ENCODE data around the gene LZTR1.
A peak's percentile ranks its signal among the peaks of the same experiment; 100 is the strongest.
"Not testable (repeated sequence)": the region's sequence is repeated elsewhere in the genome, so short reads cannot be mapped to it uniquely, and the experiment has no call there.

Gene LZTR1

DNA sequence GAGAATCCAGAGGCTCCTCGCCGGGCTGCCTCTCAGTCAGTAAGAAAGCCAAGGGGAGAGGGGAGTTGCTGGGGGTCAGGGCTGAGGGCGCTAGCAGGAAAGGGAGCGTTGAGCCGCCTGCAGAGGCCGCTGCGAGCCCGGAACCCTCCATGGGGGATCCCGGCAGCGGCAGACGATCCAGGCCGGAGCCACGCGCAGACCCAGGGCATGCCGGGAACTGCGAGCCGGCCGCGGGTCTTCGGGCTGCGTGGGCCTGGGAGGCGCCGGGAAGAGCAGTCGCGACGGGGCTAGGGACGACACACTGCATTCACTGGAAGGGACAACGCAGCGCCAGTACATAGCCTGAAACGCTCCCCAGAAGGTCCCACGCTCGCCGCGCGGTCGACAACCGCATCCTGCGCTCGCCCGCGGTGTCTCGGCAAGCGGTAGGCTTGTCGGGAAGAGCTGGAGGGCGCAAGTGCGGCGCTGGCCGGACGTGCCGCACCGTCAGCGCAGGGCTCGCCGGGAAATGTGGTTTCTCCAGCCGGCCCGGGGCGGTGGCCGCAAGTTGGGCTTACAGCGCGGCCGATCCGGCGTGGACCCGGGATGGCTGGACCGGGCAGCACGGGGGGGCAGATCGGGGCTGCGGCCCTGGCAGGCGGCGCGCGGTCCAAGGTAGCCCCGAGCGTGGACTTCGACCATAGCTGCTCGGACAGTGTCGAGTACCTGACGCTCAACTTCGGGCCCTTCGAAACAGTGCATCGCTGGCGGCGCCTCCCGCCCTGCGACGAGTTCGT lies at the start of gene LZTR1:
Gene LZTR1, plus strand, starts transcription at position 511 of the 776 bp plus-strand sequence. Its CDS starts 75 bp downstream, at position 586.
- peak; percentile 53 for DNase-seq

DNA sequence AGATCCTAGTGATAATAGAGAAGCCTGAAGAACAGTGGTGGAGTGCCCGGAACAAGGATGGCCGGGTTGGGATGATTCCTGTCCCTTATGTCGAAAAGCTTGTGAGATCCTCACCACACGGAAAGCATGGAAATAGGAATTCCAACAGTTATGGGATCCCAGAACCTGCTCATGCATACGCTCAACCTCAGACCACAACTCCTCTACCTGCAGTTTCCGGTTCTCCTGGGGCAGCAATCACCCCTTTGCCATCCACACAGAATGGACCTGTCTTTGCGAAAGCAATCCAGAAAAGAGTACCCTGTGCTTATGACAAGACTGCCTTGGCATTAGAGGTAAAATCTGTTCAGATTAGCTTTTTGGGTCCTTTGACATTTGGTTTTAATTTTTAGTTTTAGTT lies 48.2 kb upstream of the LZTR1 start:
- DNase-seq = no peak

DNA sequence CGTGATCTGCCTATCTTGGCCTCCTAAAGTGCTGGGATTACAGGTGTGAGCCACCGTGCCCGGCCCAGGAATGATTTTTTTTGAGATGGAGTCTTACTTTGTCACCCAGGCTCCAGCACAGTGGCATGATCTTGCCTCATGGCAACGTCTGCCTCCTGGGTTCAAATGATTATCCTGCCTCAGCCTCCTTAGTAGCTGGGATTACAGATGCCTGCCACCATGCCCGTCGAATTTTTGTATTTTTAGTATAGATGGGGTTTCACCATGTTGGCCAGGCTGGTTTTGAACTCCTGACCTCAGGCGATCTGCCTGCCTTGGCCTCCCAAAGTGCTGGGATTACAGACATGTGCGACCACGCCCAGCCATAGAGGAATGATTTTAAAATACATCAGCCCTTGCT lies 47.0 kb upstream of the LZTR1 start:
- DNase-seq = not testable (repeated sequence)

DNA sequence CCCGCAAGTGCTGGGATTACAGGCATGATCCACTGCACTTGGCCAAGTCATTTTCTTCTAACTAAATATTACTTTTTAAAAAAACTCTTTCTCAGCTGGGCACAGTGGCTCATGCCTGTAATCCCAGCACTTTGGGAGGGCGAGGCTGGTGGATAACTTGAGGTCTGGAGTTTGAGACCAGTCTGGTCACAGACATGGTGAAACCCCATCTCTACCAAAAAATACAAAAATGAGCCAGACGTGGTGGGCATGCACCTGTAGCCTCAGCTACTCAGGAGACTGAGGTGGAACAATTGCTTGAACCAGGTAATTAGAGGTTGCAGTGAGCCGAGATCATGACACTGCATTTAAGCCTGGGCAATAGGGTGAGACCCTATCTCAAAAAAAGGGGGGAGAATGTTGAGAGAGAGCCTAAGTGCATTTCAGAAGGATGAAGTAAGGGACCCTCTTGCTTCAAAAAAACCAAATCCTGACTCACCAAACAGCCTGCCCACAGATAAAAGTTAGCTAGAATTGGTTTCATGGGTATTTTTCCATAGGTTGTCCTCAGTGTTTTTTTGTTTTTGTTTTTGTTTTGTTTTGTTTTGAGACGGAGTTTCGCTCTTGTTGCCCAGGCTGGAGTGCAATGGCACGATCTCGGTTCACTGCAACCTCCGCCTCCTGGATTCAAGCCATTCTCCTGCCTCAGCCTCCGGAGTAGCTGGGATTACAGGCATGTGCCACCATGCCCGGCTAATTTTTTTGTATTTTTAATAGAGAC lies 46.1 kb upstream of the LZTR1 start:
- not testable (repeated sequence) for DNase-seq

DNA sequence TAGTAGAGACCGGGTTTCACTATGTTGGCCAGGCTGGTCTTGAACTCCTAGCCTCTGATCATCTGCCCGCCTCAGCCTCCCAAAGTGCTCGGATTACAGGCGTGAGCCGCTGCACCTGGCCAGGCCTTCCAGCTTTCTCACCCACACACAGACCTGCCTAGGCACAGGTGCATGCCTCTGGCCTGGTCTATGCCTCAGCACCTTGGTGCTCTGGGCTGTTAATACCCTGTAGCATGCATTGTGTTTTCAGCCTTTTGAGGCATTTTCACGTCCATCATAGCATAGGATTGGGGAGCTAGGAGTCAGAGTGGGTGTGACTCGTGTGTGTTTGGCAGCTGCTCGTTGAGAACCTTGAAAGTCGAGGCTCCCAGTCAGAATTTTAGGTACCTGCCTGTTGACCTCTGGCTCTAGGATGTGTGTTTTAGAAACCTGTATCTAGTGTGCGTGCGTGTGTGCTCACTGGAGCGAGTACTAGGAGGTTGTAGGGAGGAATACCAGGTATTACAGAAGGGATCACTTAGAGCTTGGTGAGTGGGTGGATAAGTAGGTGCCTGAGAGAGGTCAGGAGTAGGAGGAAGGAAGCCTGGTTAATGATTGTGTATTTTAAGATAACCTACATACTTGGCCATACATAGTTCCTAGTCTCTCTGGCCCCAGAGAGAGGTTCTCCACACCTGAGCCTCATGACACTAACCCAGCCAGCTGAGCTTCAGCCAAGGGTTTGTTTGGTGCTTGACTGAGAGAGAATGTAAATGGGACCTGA lies 44.9 kb upstream of the LZTR1 start:
- no peak for DNase-seq

DNA sequence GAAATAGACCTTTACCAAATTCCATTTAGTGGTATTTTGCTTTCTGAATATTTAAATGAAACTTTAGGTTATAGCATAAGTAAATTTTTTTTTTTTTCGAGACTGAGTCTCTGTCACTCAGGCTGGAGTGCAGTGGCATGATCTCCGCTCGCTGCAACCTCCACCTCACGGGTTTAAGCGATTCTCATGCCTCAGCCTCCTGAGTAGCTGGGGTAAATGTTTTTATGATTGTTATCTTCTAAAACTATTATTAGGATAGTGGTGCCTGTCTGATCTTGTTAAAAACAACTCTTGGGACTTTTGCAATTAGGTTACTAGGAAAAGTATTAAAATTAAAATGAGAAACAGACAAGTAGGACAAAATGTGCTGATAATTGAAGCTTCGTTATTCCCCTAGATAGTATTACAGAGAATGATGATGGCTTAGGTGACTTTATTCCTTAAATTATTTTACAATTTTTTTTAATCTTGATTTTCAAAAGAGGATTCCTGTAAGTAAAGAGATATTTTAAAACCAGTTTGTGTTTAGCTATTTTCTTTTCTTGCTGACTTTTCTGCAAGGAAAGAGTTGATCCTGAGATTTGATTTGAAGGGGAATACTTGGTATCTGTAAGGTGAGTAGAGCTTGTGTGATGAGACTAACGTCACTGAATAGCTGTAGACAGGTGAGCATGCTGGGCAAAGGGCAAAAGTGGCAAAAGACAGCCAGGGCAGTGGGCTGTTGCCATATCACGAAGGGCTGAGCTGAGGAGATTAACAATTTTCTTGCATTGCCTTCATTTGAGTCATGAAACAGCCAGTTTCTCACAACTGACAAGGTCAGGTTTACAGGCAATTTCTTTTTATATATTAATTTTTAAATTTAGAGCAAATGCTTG lies 44.1 kb upstream of the LZTR1 start:
- DNase-seq = no peak

DNA sequence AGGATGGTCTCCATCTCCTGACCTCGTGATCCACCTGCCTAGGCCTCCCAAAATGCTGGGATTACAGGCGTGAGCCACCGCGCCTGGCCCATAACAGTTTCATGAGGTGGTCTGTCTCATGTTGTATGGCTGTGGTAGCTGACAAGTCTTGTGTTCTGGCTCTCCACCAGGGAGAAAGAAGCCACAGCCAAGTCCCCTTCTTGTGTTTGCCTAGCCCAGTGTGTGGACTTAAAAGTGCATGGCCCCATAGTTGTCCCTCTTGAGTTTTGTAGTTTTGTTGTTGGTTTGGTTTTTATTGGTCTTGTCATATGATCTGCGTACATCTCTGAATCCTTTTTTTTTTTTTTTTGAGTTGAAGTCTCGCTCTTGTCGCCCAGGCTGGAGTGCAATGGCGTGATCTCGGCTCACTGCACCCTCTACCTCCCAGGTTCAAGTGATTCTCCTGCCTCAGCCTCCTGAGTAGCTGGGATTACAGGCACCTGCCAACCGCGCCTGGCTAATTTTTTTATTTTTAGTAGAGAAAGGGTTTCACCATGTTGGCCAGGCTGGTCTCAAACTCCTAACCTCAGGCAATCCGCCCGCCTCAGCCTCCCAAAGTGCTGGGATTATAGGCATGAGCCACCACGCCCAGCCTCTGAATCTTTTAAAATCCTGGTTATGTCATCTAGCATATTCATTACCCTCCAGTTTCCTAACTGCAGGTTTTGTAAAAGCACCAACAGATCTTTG lies 42.5 kb upstream of the LZTR1 start:
- DNase-seq = not testable (repeated sequence)

DNA sequence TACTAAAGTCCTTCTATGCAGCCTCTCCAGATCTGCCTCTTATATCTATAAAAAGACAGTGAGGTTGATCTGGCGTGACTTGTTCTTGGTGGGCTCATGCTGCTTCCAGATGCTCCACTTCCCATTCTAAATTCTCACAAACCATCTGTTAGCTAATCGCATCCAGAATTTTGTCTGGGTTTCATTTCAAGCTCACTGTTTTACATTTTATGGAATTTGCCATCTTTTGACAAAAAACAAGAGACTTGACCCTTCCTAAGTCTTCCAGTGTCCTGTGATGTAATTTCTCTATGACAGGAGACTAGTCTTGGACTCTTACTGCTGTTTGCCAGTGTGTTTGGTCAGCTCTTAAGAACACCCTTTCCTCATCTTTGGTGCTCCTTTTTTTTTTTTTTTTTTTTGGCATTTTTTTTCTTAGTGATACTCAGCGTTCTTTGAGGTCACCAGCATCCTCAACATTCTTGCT lies 41.9 kb upstream of the LZTR1 start:
- no peak for DNase-seq

DNA sequence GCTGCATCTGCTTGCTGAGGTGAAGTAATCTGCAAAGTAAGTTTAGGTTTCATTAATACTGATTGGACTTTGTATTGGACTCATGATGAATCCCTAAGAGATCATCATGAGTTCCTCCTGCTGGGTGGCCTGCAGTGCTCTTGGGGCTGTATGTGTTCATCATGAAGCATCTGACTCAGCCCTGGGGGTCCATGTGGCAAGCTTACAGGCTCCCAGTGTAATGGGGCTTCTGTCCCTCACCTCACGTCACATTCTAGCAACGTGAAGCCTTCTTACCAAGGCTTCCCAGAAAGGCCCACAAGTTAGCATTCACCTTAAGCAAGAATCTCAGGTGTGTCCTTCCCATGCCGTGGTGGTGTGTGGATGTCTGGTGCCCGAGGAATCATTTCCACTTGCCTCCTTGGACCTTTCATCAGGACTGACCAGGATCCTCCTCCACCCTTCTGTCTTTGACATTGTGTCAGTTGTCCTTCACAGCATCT lies 41.2 kb upstream of the LZTR1 start:
- no peak for DNase-seq

DNA sequence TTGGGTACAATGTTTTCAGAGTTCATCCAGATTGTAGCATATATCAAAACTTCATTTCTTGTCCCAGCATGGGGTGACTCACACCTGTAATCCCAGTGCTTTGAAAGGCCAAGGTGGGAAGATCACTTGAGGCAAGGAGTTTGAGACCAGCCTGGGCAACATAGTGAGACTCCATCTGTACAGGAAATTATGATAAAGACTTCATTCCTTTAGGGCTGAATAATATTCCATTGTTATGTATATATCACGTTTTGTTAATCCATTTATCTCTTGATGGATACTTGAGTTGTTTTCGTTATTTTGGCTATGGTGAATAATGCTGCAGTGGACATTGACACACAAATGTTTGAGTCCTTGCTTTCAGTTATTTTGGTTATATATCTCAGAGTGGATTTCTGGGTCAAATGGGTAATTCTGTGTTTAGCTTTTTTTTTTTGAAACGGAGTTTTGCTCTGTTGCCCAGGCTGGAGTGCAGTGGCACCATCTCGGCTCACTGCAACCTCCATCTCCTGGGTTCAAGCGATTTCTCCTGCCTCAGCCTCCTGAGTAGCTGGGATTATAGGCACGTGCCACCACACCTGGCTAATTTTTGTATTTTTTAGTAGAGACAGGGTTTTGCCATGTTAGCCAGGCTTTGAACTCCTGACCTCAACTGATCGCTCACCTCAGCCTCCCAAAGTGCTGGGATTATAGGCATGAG lies 39.7 kb upstream of the LZTR1 start:
- not testable (repeated sequence) for DNase-seq

DNA sequence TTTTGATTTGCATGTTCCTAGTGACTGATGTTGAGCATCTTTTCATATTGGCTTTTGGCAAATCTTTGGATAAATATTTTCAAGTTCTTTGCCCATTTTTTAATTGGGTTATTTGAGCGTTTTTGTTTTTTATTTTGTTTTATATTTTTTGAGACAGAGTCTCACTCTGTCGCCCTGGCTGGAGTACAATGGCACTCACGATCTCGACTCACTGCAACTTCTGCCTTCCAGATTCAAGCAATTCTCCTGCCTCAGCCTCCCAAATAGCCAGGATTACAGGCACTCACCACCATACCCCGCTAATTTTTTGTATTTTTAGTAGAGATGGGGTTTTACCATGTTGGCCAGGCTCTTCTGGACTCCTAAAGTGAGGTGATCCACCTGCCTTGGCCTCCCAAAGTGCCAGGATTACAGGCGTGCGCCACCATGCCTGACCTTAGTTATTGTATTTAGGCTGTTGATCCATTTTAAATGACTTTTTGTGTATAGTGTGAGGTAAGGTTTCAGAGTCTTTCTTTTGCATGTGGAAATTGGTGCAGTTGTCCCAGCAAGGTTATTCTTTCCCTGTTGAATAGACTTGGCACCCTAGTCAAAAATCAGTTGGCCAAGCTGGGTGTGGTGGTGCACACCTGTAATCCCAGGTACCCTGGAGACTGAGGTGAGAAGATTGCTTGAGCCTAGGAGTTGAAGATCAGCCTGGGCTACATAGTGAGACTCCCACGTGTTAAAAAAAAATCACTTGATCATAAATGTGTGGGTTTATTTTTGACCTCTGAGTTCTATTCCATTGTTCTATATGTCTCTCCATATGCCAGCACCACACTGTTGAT lies 38.8 kb upstream of the LZTR1 start:
- DNase-seq = no peak

DNA sequence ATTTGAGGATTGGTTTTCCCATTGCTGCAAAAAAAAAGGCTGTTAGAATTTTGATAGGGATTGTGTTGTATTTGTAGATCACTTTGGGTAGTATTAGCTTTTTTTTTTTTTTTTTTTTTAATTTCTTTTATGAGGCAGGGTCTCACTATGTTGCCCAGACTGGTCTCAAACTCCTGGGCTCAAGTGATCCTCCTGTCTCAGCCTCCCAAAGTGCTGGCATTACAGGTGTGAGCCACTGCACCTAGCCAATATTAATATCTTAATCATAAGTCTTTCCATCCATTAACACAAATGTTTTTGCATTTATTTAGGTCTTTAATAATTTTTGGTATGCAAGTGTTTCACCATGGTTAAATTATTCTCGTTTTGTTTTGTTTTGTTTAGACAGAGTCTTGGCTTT lies 38.1 kb upstream of the LZTR1 start:
- DNase-seq = no peak

DNA sequence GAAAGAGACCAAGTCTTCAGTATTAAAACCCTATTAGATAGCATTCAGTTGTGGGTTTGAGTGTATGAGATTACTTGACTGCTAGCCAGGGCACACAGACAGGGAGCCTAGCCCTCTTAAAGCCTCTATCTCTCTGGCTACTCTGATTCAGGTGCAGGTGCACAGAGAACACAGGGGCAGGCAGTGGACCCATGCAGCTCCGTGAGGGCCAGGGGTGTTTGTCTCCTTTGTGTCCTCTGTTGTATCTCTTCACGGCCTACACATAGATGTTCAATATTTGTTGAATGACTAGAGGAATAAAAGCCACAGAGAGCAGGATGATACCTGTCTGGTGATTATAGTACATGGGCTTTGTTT lies 36.5 kb upstream of the LZTR1 start:
- no peak for DNase-seq

DNA sequence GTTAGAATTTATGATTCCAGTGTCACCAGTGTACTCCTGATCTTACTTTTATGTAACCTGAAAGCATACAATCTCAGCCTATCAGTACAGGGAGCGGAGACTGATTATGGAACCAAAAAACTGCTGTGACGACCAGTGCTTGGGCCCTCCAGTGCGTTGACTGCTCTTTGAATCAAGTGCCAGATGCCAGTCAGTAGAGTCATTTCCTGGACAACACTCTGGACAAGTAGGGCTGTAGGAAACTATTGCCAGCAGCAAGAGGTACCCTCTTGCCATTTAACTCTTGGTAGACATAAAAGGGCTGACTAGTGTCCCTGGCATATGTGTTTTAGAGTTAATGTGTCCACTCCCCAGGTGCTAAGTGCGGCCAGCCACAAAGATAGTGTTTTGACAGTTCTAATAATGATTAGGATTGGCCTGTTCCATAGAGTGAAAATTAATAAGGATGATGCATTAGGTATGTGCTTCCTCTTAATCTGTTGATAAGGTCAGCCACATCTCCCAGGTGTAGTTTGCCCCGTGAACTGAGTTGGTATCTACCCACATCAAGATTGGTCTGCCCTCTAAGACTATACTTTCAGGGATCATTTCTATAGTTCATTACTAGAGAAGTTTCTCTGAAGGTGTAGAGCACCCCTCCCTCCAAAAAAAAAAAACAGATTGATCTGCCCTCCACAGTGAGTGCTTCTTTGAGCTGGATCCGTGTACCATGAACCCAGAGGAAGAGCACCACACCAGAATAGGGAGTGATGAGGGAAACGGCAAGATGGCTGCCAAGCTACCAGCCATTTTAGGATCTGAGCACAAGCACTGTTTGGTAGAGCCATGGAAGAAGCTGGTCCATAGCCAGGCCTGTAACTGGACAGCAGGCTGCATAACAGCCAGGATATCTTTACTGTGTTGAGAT lies 35.8 kb upstream of the LZTR1 start:
- DNase-seq = no peak

DNA sequence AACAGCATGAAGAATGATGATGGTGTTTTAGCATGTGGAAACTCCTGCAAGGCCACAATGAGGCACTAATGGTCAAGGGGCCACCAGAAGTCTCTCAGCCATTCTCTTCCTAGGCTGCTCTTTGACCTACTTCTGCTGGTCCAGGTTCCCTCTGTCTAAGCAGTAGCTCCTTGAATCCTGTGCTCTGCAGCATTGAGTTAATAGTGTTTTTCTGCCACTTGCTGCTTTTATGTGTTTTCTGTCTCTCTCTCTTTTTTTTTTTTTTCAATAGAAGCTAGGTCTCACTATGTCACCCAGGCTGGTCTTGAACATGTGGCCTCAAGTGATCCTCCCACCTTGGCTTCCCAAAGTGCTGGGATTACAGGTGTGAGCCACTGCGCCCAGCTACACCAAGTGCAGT lies 35.1 kb upstream of the LZTR1 start:
- DNase-seq = no peak

DNA sequence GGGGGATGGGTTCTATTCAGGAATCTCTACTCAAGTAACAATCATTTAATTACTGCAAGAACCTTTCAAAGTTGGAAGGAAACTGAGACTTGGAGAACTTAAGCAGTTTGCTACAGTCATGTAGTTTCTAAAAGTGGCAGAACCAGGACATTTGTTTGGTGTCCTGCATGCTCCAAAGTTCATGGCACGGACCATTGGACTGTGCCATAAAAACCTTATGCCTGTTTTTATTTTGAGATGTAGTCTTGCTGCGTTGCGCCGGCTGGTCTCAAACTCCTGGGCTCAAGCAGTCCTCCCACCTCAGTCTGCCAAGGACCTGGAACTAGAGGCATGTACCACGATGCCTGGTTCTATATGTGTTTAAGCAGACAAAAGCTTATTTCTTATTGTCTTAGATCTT lies 33.6 kb upstream of the LZTR1 start:
- DNase-seq = no peak

DNA sequence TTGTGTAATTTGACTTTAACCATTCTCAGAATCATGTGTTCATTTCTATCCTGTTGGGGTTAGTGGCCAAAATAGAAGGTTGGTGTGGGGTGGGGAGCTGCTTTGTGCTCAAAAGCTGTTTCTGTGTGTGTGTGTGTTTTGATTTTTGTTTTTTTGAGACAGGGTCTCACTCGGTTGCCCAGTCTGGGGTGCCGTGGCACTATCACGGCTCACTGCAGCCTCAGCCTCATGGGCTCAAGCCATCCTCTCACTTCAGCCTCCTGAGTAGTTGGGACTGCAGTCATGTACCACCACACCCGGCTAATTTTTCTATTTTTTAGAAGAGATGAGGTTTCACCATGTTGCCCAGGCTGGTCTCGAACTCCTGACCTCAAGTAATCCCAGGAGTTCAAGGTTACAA lies 33.1 kb upstream of the LZTR1 start:
- no peak for DNase-seq

DNA sequence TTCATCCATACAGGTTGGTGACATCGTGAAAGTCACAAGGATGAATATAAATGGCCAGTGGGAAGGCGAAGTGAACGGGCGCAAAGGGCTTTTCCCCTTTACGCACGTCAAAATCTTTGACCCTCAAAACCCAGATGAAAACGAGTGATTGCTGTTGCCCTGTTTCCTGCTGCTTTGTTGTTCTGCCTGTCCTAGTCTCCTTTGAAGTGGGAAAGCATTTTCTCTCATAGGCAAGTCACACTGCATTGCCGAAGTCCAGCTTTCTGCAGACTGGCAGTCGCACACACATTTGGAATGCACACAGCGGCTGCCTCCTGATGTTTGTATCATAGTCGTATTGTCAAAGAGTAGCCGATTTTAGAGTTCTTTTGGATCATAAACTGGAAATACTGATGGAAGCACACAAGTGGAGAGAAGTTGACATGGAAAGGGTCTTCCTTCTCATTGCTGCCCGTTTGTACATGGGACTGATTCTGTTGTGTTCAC lies 32.4 kb upstream of the LZTR1 start:
- no peak for DNase-seq
